Endothelial cell of umbilical vein (primary cell): ENCODE measurements around the gene SIX4.

ENCODE experiments used
- CTCF ChIP-seq, 2 donors: IDR thresholded peaks; 1 replicate in 1 of 2; 2 replicates in 1 of 2; pipeline ENCODE4 v1.5.1; 2011; ENCODE audit warnings: low read length in 2 of 2, mild to moderate bottlenecking in 2 of 2, moderate library complexity in 2 of 2, control low read depth in 1 of 2, inconsistent platforms in 1 of 2, low read depth in 1 of 2; ENCODE audit not compliant: insufficient read depth in 1 of 2; ENCODE audit errors: extremely low read depth in 1 of 2
- EZH2 ChIP-seq: IDR thresholded peaks from 2 replicates; pipeline ENCODE4 v1.6.1; 2012; ENCODE audit warnings: borderline replicate concordance, low read depth, mild to moderate bottlenecking, moderate library complexity, low read length, inconsistent platforms; ENCODE audit not compliant: severe bottlenecking
- POLR2A ChIP-seq: IDR thresholded peaks from 2 replicates; pipeline ENCODE4 v1.6.1; 2012; ENCODE audit warnings: low read depth, mild to moderate bottlenecking, control low read depth, low read length

- TF ChIP-seq CTCF (IDR thresholded peaks at IDR 0.05; ENCODE audit: extremely low read depth in 1 of 2, insufficient read depth in 1 of 2, low read depth in 1 of 2, low read length in 2 of 2), result no peak
- TF ChIP-seq POLR2A, result no peak
- no peak for TF ChIP-seq EZH2
These were observed 2.1 kb downstream of the SIX4 start for GRCh38 chr14:60722107-60722356.
